Mesendoderm (in vitro differentiated cells): Measurements from ENCODE around the gene AMBP.

Experiments
- DNase-seq: peaks from one replicate; pipeline ENCODE4 v3.0.0; 2013
- H2AK5ac ChIP-seq: 2 replicates; pipeline ENCODE4 v1.6.1; 2013; ENCODE audit warnings: low read length, inconsistent platforms
- H2BK120ac ChIP-seq: 2 replicates; pipeline ENCODE4 v1.6.1; 2013; ENCODE audit warnings: low read depth, mild to moderate bottlenecking, low read length, moderate library complexity, mixed read lengths
- H2BK15ac ChIP-seq: replicated peaks from 2 replicates; pipeline ENCODE4 v1.6.1; 2013; ENCODE audit warnings: low read depth, mild to moderate bottlenecking, moderate library complexity
- H2BK5ac ChIP-seq: 2 replicates; pipeline ENCODE4 v1.6.1; 2013; ENCODE audit warnings: low read length, inconsistent platforms
- H3K18ac ChIP-seq: 2 replicates; pipeline ENCODE4 v1.6.1; 2013; ENCODE audit warnings: mild to moderate bottlenecking, low read length, mixed read lengths
- H3K23ac ChIP-seq: one replicate; pipeline ENCODE4 v1.6.1; 2013; ENCODE audit warnings: low read length
- H3K27ac ChIP-seq: 2 replicates; pipeline ENCODE4 v1.5.1; 2013; ENCODE audit warnings: low read depth, mild to moderate bottlenecking, inconsistent platforms, low read length, moderate library complexity
- H3K27me3 ChIP-seq: 2 replicates; pipeline ENCODE4 v1.6.1; 2013; ENCODE audit warnings: low read length, control low read depth, mild to moderate bottlenecking, inconsistent platforms; ENCODE audit not compliant: insufficient read depth, poor library complexity
- H3K36me3 ChIP-seq: 2 replicates; pipeline ENCODE4 v1.6.1; 2013; ENCODE audit warnings: low read length, inconsistent platforms; ENCODE audit not compliant: control insufficient read depth, insufficient read depth
- H3K4ac ChIP-seq: one replicate; pipeline ENCODE4 v1.6.1; 2013; ENCODE audit warnings: low read depth, mild to moderate bottlenecking, low read length, moderate library complexity
- H3K4me1 ChIP-seq: 2 replicates; pipeline ENCODE4 v1.6.1; 2013; ENCODE audit warnings: low read depth, low read length, inconsistent platforms; ENCODE audit not compliant: control insufficient read depth
- H3K4me2 ChIP-seq: 2 replicates; pipeline ENCODE4 v1.6.1; 2013; ENCODE audit warnings: low read length
- H3K4me3 ChIP-seq: 2 replicates; pipeline ENCODE4 v1.5.1; 2013; ENCODE audit warnings: mild to moderate bottlenecking, low read length
- H3K56ac ChIP-seq: one replicate; pipeline ENCODE4 v1.6.1; 2013; ENCODE audit warnings: low read length
- H3K79me1 ChIP-seq: 2 replicates; pipeline ENCODE4 v1.6.1; 2013; ENCODE audit warnings: low read length, inconsistent platforms
- H3K79me2 ChIP-seq: 2 replicates; pipeline ENCODE4 v1.6.1; 2013; ENCODE audit warnings: mild to moderate bottlenecking, low read length; ENCODE audit not compliant: control insufficient read depth, insufficient read depth
- H3K9ac ChIP-seq: 2 replicates; pipeline ENCODE4 v1.6.1; 2013; ENCODE audit warnings: low read length, inconsistent platforms
- H4K5ac ChIP-seq: one replicate; pipeline ENCODE4 v1.6.1; 2013; ENCODE audit warnings: low read length
- H4K8ac ChIP-seq: one replicate; pipeline ENCODE4 v1.6.1; 2013; ENCODE audit warnings: low read depth, mild to moderate bottlenecking, control low read depth, low read length, moderate library complexity
- WGBS: extraction: QIAGEN DNeasy Blood & Tissue Kit; methylation state at CpG from one replicate; pipeline ENCODE4 v1.1.7; 2013; ENCODE audit warnings: low lambda C conversion rate, missing lambda C conversion rate; ENCODE audit not compliant: insufficient coverage; ENCODE audit errors: extremely low coverage; 5-methylcytosine and 5-hydroxymethylcytosine counted together

The AMBP gene

DNA sequence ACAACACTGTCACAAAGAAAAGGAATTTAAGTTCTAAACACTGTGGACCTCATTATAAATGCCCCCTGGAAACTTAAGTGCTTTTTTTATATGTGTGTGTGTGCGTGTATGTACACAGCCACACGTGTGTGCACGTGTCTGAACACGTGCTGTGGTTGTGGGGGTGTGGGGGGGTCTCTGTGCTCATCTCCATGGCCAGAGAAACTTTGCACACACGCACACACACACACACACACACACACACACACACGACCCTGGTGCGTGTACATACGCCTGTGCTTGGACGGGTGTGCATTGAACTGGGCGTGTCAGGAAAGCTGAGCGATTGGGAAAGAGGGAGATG, 27.9 kb downstream of the AMBP start:
- Histone ChIP-seq H3K27me3 (no peaks in the 10 kb centered on the region), H4K5ac (no peak overlapping the region), H3K4ac (no peak overlapping the region), H3K23ac (no peak overlapping the region), H2BK120ac (no peak overlapping the region), H2AK5ac (no peak overlapping the region), H3K79me1 (no peaks in the 10 kb centered on the region), H2BK15ac (no peak overlapping the region), H3K4me3 (no peak overlapping the region), H3K4me2 (no peak overlapping the region), H3K56ac (no peak overlapping the region), H2BK5ac (no peak overlapping the region), H3K18ac (no peak overlapping the region), H3K4me1 (no peaks in the 10 kb centered on the region), H3K9ac (no peak overlapping the region), H4K8ac (no peak overlapping the region), H3K36me3 (peaks cover 5% of the 10 kb centered on the region), H3K27ac (no peak overlapping the region), H3K79me2 (no peaks in the 10 kb centered on the region)
- DNase-seq, result no peak
- no CpG with 5 or more reads among the region's 11 CpGs for WGBS

DNA sequence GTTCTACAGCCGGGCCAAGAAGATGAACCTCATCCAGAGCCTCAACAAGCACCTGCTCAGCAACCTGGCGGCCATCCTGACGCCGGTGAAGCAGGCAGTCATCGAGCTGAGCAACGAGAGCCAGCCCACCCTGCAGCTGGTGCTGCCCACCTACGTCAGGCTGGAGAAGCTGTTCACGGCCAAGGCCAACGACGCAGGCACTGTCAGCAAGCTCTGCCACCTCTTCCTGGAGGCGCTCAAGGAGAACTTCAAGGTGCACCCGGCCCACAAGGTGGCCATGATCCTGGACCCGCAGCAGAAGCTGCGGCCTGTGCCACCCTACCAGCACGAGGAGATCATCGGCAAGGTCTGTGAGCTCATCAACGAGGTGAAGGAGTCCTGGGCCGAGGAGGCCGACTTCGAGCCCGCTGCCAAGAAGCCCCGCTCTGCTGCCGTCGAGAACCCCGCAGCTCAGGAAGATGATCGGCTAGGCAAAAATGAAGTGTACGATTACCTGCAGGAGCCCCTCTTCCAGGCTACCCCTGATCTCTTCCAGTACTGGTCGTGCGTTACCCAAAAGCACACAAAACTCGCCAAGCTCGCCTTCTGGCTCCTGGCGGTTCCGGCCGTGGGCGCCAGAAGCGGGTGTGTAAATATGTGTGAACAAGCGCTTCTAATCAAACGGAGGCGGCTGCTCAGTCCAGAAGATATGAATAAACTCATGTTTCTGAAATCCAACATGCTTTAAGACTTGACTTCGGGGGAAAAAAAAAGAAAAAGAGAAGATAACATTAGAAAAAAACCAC, 28.5 kb downstream of the AMBP start:
- Histone ChIP-seq H3K79me2 (no peaks in the 10 kb centered on the region), H3K9ac (no peak overlapping the region), H3K4me3 (no peak overlapping the region), H3K4ac (no peak overlapping the region), H3K27me3 (no peaks in the 10 kb centered on the region), H4K8ac (no peak overlapping the region), H3K18ac (no peak overlapping the region), H2BK5ac (no peak overlapping the region), H3K27ac (no peak overlapping the region), H4K5ac (no peak overlapping the region), H3K56ac (no peak overlapping the region), H3K4me2 (no peak overlapping the region), H2BK15ac (no peak overlapping the region), H3K4me1 (no peaks in the 10 kb centered on the region), H2AK5ac (no peak overlapping the region), H3K36me3 (peaks cover 5% of the 10 kb centered on the region), H3K79me1 (no peaks in the 10 kb centered on the region), H2BK120ac (no peak overlapping the region), H3K23ac (no peak overlapping the region)
- no CpG with 5 or more reads among the region's 40 CpGs for WGBS
- no peak for DNase-seq

DNA sequence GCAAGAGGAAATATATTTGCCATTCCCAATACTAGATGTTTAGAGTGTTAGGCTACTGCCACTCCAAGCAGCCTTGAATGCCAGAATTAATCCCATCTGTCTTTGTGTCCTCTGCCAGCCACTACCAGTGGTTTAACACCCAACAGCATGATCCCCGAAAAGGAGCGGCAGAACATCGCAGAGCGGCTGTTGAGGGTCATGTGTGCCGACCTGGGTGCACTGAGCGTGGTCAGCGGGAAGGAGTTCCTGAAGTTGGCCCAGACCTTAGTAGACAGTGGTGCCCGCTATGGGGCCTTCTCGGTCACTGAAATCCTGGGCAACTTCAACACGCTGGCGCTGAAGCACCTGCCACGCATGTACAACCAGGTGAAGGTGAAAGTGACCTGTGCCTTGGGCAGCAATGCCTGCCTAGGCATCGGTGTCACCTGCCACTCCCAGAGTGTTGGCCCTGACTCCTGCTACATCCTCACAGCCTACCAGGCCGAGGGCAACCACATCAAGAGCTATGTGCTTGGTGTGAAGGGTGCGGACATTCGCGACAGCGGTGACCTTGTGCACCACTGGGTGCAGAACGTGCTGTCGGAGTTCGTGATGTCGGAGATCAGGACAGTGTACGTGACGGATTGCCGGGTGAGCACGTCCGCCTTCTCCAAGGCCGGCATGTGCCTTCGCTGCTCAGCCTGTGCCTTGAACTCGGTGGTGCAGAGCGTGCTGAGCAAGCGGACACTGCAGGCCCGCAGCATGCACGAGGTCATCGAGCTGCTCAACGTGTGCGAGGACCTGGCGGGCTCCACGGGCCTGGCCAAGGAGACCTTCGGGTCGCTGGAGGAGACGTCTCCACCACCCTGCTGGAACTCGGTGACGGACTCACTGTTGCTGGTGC, 29.3 kb downstream of the AMBP start:
- Histone ChIP-seq H3K79me2 (no peaks in the 10 kb centered on the region), H3K4me3 (no peak overlapping the region), H2AK5ac (no peak overlapping the region), H4K5ac (no peak overlapping the region), H3K56ac (no peak overlapping the region), H3K27ac (no peak overlapping the region), H2BK120ac (no peak overlapping the region), H3K27me3 (no peaks in the 10 kb centered on the region), H3K9ac (no peak overlapping the region), H3K4ac (no peak overlapping the region), H3K4me2 (no peak overlapping the region), H2BK5ac (no peak overlapping the region), H3K79me1 (no peaks in the 10 kb centered on the region), H3K23ac (no peak overlapping the region), H3K18ac (no peak overlapping the region), H3K4me1 (no peaks in the 10 kb centered on the region), H3K36me3 (peaks cover 5% of the 10 kb centered on the region), H2BK15ac (no peak overlapping the region), H4K8ac (no peak overlapping the region)
- DNase-seq, result no peak
- no CpG with 5 or more reads among the region's 44 CpGs for WGBS

DNA sequence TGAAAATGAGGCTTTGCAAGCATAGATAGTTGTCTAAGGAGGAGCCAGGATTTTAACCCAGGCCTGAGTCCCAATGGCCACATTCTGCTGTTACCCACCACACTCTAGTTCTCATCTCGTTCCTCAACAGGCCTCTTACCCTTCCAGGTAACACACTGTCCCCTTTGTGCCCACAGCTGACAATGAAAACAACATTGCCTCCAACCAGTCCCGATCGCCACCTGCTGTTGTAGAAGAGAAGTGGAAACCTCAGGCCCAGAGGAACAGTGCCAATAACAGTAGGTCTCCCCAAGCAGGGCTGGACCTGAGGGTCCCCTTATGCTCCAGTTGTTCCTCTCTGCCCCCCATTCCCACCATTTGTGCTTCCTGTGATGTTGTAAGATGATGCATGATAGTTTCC, 30.4 kb downstream of the AMBP start:
- DNase-seq, result peak; percentile 66
- Histone ChIP-seq H3K4me2 (no peak overlapping the region), H3K23ac (no peak overlapping the region), H2BK5ac (no peak overlapping the region), H2BK15ac (no peak overlapping the region), H3K18ac (no peak overlapping the region), H3K56ac (no peak overlapping the region), H3K4me1 (no peaks in the 10 kb centered on the region), H3K79me2 (no peaks in the 10 kb centered on the region), H3K79me1 (no peaks in the 10 kb centered on the region), H3K36me3 (peaks cover 5% of the 10 kb centered on the region), H2BK120ac (no peak overlapping the region), H3K4me3 (no peak overlapping the region), H3K27ac (no peak overlapping the region), H4K5ac (no peak overlapping the region), H3K4ac (no peak overlapping the region), H3K9ac (no peak overlapping the region), H2AK5ac (no peak overlapping the region), H3K27me3 (no peaks in the 10 kb centered on the region), H4K8ac (no peak overlapping the region)
- WGBS, result no CpG with 5 or more reads among the region's 3 CpGs

DNA sequence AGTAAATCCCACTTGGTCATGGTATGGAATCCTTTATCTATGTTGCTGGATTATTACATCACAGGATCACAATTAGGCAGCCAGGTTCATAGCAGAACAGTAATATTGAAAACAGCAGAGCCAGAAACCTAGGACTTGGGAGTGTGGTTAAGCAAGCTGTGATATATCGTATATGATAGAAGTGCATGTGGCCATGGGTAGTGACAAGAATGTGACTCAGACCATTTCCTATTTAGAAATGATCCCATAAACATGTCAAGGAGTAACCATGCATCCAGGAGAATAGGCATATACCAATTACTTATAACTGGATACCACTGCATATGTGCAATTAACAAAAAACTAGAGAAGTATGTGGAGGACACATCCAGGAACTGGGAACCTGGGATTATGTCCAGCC, 31.2 kb downstream of the AMBP start:
- no peak overlapping the region for H4K8ac ChIP-seq
- no peak overlapping the region for H3K23ac ChIP-seq
- H3K79me1 ChIP-seq, result no peaks in the 10 kb centered on the region
- no peak overlapping the region for H3K4ac ChIP-seq
- H2AK5ac ChIP-seq, result no peak overlapping the region
- H3K4me2 ChIP-seq, result no peak overlapping the region
- no peak overlapping the region for H3K18ac ChIP-seq
- H3K36me3 ChIP-seq, result peaks cover 4% of the 10 kb centered on the region
- no peak overlapping the region for H2BK5ac ChIP-seq
- H3K4me3 ChIP-seq, result no peak overlapping the region
- H2BK15ac ChIP-seq, result no peak overlapping the region
- no peak for DNase-seq
- WGBS, result no CpG with 5 or more reads among the region's 1 CpG
- H3K4me1 ChIP-seq, result no peaks in the 10 kb centered on the region
- H4K5ac ChIP-seq, result no peak overlapping the region
- no peak overlapping the region for H3K56ac ChIP-seq
- H3K27ac ChIP-seq, result no peak overlapping the region
- no peaks in the 10 kb centered on the region for H3K79me2 ChIP-seq
- H3K27me3 ChIP-seq, result no peaks in the 10 kb centered on the region
- H3K9ac ChIP-seq, result no peak overlapping the region
- H2BK120ac ChIP-seq, result no peak overlapping the region
